HG03135 (cell line): ENCODE measurements around the gene JPT1.
"Not testable (repeated sequence)": the region's sequence is repeated elsewhere in the genome, so short reads cannot be mapped to it uniquely, and the experiment has no call there.

Source experiments
- ATAC-seq: cut with Tn5 transposase; IDR thresholded peaks from one replicate; pipeline ENCODE4 v1.9.1; 2021; ENCODE audit warnings: mild to moderate bottlenecking, moderate library complexity; ENCODE audit not compliant: unreplicated experiment

Gene JPT1, protein sequence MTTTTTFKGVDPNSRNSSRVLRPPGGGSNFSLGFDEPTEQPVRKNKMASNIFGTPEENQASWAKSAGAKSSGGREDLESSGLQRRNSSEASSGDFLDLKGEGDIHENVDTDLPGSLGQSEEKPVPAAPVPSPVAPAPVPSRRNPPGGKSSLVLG

DNA sequence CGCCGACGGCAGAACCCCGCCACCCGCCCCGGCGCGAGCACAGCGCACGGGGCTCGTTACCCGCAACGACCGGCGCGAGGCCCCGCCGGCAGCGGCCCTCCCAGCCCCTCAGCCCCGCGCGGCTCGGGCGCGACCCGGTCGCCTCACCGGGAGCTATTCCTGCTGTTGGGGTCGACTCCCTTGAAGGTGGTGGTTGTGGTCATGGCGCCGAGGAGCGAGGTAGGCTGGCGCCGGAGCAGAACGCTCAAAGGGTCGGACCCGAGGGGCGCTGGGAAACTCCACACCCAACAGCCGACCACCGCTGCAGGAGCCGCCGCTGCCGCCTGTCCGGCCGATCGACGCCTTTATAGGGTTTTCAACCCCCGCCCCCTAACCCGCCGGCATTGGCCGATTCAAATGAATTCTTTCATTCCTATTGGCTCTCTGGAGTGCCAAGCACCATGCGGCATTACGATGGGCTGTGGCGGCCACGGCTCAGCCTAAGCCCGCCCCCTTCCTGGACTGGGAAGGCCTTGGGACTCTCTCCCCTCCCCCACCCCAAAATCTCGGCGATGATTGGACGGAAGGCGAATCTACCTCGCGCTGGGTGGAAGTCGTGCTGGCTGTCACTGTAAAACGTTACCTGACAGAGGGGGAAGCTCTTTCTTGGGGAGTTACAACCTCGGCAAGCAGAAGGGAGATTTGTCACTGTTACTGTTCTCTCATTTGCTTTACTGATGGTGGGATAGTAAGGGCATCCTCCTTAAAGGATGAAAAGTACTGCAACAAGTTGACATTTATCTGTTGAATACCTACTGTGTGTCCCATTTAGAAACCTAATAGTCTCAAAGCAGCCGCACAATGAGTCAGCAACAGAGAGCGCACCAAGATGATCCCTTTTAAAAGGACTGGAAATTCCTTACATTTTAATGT lies at the start of gene JPT1:
TSS of gene JPT1 (minus strand) at position 318 of the 912 bp plus-strand sequence. CDS start at position 203, 115 bp downstream.
- peak; percentile 94 for ATAC-seq

DNA sequence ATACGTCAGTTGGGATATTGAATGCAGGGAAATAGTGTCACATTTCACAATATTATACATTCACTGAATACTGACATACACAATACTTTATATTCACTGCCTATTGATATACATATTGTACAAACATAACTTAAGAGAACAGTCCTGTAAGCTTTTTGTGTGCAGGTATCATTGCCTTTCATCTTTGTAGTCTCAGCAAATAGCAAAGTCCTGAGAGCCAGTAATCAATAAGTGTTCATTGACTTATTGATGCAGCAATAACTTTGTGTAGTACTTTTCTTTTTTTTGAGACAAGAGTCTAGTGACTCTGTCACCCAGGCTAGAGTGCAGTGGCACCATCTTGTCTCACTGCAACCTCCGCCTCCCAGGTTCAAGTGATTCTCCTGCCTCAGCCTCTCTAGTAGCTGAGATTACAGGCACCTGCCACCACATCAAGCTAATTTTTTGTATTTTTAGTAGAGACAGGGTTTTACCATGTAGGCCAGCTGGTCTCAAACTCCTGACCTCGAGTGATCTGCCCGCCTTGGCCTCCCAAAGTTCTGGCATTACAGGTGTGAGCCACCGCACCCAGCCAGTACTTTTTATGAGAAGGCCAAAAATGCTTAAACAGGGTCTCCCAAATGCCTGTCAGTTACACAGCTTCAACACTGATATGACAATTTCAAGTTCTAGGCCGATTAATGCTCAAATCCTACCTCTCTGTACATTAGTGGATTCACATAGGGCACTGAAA lies 45.7 kb upstream of the JPT1 start:
- no peak for ATAC-seq

DNA sequence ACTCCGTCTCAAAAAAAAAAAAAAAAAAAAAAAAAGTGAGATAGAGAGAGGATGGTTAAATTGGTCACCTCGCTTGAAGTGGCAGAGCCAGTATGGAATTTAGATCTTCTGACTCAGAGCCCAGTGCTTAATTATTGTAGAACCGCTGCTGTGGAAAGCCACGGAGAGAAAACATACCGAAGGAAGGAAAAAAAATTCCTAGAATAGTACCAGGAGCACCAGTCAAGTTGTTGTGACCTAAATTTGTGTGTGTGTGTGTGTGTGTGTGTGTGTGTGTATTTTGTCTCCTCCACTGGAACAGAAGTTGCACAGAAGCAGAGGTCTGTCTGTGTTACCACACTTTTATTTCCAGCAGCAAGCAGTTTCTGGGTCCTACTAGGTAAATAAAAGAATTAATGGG lies 40.6 kb upstream of the JPT1 start:
- no peak for ATAC-seq

DNA sequence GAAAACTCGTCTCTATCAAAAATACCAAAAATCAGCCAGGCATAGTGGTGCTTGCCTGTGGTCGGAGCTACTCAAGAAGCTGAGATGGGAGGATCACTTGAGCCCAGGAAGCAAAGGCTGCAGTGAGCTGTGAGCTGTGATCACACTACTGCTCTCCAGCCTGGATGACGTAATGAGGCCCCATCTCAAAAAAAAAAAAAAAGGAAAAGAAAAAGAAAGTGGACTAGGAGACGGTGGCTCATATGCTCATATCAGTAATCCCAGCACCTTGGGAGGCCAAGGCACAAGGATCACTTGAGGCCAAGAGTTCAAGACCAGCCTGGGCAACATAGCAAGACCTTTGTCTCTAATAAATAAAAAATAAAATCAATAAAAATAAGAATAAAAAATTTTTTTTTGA lies 37.3 kb upstream of the JPT1 start:
- no peak for ATAC-seq

DNA sequence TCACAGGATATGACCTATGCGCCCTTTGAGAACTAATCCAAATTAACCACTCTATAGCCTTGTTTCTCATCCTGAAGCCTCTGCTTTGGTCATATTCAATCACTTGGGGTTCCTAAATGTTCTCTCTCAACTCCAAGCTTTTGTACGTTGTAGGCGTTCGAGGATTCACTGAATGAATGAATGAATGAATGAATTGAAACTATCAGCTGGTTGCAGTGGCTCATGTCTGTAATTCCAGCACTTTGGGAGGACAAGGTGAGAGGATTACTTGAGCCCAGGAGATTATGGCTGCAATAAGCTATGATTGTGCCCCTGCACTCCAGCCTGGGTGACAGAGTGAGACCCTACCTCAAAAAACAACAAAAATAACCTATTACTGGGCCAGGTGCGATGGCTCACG lies 34.3 kb upstream of the JPT1 start:
- ATAC-seq = no peak

DNA sequence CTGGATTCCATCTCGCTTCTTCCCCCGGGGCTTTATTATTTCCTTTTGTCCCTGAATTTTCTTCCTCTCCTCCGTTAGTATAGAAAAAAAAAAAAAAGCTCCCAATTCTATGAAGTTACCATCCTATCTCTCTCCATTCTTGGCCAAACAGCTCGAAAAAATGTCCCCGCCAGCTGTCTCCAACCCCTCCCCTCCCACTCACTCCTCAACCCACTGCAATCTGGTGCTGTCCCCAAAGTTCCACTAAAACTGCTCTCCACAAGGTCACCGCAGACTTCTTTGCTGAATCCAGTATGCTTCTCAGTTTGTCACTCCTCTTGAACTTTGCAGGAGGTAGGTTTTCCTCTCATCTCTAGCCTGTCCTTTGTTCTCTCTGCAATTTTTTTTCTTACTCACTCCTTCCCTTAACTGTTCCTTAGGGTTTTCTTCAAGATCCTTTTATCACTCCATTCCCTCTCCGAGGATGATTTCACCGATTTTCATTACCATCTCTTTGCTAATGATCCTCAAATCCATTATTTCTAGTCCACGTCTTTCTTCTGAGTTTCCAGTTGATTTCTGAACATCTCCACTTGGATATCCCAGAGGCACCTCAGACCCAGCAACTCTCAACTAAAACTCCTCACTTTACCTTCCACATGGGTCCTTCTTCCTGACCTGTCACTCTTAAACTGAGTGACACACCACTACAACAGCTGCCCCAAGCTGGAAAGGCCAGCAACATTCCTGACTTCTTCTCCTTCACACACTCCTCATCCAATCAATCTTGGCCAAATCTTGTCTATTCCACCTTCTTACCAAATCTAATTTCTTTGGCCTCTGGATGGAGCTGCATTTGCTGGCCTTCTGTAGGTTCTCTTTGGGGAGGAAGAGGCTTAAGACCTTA lies 29.9 kb upstream of the JPT1 start:
- no peak for ATAC-seq

DNA sequence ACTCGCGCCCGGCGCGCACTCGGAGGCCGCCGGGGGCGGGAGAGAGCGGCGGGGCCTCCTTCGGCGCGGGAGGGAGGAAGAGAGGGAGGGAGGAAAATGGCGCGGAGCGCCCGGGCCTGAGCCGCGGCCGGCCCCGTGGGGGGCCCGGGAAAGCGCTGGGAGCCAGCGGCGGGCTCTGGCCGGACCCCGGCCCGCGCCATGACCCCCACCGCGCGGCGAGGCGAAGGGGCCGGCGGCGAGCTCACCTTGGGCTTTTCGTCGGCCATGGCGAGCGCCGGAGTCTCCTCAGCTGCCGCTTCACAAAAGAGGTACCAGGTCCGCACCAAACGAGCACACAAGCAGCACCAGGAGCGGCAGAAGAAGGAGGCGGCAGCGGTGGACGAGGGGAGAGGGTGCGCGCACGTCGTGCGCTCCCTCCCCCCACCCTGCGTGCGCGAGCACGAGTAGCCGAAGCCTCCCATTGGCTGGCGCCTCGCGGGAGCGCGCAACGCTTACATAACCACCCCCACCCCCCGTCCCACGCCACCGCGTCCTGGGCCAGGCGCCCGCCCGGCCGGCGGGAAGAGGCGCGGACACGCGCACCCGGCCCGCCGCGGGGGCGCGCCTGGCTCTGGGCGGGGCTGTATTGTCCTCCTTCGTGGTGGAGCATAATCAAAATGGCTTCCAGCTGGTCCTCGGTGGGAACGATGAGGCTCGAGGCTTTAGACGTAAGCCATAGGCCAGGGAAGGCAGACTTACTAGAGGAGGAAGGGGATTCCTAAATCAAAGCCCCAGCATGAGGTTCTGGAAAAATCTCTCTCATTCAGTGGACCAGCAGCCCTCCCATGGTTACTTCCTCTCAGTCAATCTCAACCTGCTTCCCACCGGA lies 28.5 kb upstream of the JPT1 start, which contains the start of gene SUMO2:
TSS of gene SUMO2 (minus strand) at position 391 of the 868 bp plus-strand sequence. CDS start at position 266, 125 bp downstream.
- ATAC-seq = peak; percentile 75

DNA sequence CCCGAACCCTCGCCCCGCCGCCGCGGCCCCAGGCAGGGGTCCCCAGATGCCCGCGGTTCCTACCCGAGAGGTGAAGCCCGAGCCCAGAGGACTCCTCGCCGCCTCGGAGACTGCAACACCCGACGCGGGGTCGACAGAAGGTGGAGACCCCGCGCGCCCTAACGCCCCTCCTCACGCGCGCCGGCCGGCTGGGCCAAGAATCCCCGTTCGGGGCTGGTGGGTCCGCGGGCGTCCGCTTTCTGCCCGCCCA lies 27.9 kb upstream of the JPT1 start:
- ATAC-seq = peak; percentile 11

DNA sequence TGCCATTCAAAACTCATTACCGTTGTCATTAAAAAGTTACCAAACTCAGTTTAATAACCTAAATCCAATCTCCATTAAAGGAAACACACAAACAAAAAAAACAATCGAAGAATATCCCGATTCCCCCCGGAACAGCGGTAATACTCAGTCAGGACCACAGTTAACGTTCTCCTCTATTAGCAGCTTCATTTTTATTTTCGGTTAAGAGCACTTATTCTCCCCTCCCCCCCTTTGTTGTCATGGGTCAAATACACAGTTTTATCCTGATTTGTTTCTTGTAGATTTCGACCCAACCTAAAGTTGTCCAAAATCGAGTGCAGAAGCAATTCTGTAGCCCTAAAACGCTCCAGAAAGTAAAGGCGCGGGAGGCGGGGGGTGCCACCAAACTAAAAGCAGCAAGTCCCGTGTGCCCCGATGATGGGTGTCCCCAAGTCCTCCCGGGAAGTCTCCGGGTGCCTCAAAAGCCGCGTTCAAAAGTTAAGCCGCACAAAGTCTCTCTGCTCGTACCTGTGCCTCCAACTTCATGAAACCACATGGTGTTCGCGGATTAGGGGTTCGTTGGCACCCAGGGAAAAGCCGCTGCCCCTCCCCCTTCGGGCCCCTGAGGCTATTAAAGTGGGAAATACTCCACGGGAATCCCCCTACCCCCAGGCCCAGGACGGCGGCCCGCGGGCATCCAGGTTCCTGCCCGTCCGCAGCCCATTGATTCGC lies 27.5 kb upstream of the JPT1 start:
- peak; percentile 4 for ATAC-seq

DNA sequence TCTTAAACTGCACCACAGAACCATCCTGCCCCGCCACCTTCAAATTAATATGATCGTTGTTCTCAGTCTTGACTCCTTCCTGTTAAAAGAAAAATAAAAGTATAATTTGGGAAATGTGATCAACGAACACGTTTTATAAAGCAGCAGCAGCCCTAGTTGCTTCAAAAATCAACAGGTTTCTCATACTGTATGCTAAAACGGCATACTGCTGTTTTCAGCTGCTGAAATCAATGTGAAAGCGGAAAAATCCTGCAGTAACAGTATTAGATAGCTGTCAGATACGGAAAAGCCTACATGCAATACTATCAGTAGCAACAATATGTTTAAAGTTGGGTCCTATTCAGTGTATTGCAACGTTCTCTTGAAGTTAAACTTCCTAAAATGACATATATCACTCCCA lies 26.8 kb upstream of the JPT1 start:
- no peak for ATAC-seq

DNA sequence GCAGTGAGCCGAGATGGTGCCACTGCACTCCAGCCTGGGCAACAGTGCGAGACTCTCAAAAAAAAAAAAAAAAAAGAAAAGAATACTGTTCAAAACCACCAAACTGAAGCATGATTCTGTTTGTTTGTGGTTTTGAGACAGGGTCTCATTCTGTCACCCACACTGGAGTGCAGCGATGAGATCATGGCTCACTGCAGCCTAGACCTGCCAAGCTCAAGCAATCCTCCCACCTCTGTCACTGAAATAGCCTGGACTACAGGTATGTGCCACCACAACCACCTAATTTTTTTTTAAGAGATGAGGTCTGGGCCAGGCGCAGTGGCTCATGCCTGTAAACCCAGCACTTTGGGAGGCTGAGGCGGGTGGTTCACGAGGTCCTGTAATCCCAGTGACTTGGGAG lies 24.1 kb upstream of the JPT1 start:
- no peak for ATAC-seq

DNA sequence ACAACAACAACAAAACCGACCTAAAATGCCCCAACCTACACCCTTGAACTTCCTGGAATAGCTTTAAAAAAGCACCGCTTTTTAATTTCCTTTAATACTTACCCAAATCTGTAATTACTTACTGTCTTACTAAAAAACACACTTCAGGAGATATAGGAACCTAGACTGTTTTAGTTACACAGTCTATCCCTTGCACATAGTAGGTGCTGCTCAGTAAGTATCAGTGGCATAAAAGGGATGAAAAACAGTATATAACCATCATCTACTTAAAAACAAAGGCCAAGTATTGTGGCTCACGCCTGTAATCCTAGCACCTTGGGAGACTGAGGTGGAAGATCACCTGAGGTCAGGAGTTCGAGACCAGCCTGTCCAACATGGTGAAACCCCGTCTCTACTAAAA lies 22.3 kb upstream of the JPT1 start:
- ATAC-seq = no peak

DNA sequence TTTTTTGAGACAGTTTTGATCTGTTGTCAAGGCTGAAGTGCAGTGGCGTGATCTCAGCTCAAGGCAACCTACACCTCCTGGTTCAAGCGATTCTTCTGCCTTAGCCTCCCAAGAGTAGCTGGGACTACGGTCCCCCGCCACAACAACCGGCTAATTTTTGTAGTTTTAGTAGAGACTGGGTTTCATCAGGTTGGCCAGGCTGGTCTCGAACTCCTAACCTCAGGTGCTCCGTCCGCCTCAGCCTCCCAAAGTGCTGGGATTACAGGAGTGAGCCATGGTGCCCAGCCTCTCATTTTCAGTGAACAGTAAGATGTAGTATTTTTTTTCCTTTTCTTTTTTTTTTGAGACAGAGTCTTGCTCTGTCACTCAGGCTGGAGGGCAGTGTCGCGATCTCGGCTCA lies 20.7 kb upstream of the JPT1 start:
- ATAC-seq = no peak

DNA sequence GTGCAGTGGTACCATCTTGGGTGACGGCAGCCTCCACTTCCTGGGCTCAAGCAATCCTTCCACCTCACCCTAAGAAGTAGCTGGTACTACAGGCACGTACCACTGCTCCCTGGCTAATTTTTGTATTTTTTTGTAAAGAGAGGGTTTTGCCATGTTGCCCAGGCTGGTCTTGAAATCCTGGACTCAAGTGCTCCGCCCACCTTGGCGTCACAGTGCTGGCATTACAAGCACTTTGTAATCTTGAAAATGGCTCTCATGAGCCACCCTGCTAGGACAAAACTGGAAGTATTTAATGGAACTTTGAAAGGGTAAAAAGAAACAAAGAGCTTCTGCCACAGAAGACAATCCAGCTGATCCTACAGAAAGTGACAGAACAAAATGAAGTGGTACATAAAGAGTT lies 19.2 kb upstream of the JPT1 start:
- no peak for ATAC-seq

DNA sequence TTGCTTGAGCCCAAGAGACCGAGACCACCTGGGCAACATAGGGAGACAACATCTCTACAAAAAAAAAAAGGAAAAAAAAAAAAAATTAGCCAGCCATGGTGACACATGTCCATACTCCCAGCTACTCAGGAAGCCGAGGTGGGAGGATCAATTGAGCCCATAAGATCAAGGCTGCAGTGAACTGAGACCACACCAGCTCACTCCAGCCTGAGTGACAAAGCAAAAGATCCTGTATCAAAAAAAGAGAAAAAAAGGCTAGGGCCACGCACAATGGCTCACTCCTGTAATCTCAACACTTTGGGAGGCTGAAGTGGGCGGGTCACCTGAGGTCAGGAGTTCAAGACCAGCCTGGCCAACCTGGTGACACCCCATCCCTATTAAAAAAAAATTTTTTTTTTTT lies 14.7 kb upstream of the JPT1 start:
- ATAC-seq = no peak

DNA sequence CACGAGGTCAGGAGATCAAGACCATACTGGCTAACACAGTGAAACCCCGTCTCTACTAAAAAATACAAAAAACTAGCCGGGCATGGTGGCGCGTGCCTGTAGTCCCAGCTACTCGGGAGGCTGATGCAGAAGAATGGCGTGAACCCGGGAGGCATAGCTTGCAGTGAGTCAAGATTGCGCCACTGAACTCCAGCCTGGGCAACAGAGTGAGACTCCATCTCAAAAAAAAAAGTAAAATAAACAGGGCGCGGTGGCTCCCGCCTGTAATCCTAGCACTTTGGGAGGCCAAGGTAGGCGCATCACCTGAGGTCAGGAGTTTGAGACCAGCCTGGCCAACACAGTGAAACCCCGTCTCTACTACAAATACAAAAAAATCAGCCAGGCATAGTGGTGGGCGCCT lies 10.3 kb upstream of the JPT1 start:
- ATAC-seq = not testable (repeated sequence)

DNA sequence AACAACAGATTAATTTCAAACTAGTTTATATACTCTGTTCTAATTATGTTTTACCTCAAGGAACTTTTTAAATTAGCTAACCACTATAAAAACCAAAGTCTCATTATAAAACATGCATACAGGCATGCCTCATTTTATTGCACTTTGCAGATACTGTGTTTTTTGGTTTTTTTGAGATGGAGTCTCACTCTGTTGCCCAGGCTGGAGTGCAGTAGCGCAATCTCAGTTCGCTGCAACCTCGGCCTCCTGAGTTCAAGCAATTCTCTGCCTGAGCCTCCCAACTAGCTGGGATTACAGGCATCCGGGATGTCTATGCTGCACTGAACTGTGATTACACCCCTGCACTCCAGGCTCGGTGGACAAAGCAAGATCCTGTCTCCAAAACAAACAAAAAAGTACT lies 8.8 kb upstream of the JPT1 start:
- no peak for ATAC-seq

DNA sequence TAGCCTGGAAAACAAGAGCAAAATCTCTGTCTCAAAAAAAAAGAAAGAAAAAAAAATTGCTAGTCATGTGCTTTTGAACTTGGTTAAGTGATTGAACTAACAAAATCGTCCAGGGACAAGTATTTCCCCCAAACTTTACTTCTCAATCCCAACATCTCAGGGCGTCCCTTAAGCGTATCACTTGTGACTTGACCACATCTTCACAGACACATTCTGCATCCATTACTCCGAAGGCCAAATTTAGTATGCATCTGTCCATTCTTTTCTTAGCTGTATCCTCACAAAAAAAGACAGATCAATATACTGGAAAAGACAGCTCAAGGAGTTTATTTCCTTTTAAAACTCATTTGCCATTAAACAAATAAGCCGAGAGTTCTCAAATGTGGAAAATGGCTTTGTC lies 5.9 kb upstream of the JPT1 start:
- no peak for ATAC-seq
